Measurements from ENCODE around the gene DHRS11.

The DHRS11 gene

GRCh38 chr17:36594626-36595401 lies 3.1 kb downstream of the DHRS11 start:
- TF ChIP-seq CTCF (conservative IDR thresholded peaks at IDR 0.05), result no peak
- no peak overlapping the region for H3K27ac ChIP-seq

GRCh38 chr17:36597226-36597625 lies 5.5 kb downstream of the DHRS11 start:
- no peak for TF ChIP-seq CTCF (conservative IDR thresholded peaks at IDR 0.05)
- no peak overlapping the region for H3K27ac ChIP-seq

GRCh38 chr17:36597866-36598777 lies 6.4 kb downstream of the DHRS11 start:
- TF ChIP-seq CTCF (conservative IDR thresholded peaks at IDR 0.05), result no peak
- H3K27ac ChIP-seq, result no peak overlapping the region

GRCh38 chr17:36598951-36599401 lies 7.3 kb downstream of the DHRS11 start:
- TF ChIP-seq CTCF (conservative IDR thresholded peaks at IDR 0.05), result no peak
- H3K27ac ChIP-seq, result no peak overlapping the region

- H3K27ac ChIP-seq, result peak overlapping the region; percentile 88
- no peak for TF ChIP-seq CTCF (conservative IDR thresholded peaks at IDR 0.05)
Measured at GRCh38 chr17:36599546-36600250, 8.0 kb downstream of the DHRS11 start.

- H3K27ac ChIP-seq, result peak overlapping the region; percentile 88
- TF ChIP-seq CTCF (conservative IDR thresholded peaks at IDR 0.05), result no peak
Measured at GRCh38 chr17:36600465-36600864, 8.8 kb downstream of the DHRS11 start.

- H3K27ac ChIP-seq, result peak overlapping the region; percentile 88
- TF ChIP-seq CTCF (conservative IDR thresholded peaks at IDR 0.05), result no peak
Measured at GRCh38 chr17:36600936-36601302, 9.2 kb downstream of the DHRS11 start.

All from VCaP (cell line).